Measurements from ENCODE around the gene HES2.
"Not testable (repeated sequence)": the region's sequence is repeated elsewhere in the genome, so short reads cannot be mapped to it uniquely, and the experiment has no call there.

The HES2 gene

DNA sequence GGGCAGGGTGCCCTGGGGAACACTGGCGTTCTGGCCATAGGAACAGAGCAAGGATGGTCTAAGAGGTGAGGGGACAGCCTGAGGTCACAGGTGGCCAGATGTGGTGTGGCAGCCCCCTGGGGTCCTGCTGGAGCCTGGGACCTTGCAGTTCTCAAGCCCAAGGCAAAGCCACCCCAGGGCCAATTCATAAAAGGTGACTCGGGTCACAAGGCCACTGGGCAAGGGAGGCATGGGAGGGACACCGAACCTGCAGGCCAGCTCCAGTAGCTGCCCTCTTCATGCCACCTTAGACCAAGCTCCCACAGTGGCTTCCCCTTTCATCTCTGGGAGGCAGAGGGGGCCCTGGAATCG lies 26.9 kb upstream of the HES2 start:
- H3K9me3 ChIP-seq (ENCODE audit: control insufficient read depth, low read length), result no peaks in the 10 kb centered on the region
- no peaks in the 10 kb centered on the region for H3K36me3 ChIP-seq (ENCODE audit: control insufficient read depth, insufficient read depth, low read length)
- no peak overlapping the region for H3K27ac ChIP-seq (ENCODE audit: insufficient read depth, low read length, poor library complexity, severe bottlenecking)
- H3K4me1 ChIP-seq (ENCODE audit: control insufficient read depth, insufficient read depth, low read length, poor library complexity, severe bottlenecking), result peaks cover 23% of the 10 kb centered on the region
- DNase-seq, result no peak
- H3K27me3 ChIP-seq (replicated peaks; ENCODE audit: control insufficient read depth, insufficient read depth, low read length, poor library complexity, severe bottlenecking), result peaks cover 19% of the 10 kb centered on the region
- peak overlapping the region; percentile 61 for H3K4me3 ChIP-seq (ENCODE audit: insufficient read depth, low read depth, low read length, poor library complexity, severe bottlenecking)

DNA sequence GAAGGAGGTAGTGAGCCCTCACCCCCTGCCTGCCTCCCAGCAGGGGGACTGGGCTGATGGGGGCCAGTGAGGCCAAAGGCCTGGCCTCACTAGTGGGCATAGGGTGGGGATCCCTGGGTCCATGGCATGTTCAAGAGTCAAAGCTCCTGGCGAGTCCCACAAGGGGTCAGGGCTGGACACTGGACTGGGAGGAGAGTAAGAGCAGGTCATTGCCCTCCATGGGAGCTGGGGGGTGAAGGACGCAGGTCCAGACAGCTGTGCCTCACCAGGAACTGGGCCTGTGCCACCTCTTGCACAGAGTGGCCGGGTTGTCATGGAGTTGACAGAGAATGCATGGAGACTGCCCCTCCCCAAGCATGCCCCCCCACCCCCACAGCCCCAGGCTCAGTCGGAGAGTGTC lies 26.2 kb upstream of the HES2 start:
- H3K4me3 ChIP-seq (ENCODE audit: insufficient read depth, low read depth, low read length, poor library complexity, severe bottlenecking); DNase-seq; H3K9me3 ChIP-seq (ENCODE audit: control insufficient read depth, low read length); H3K36me3 ChIP-seq (ENCODE audit: control insufficient read depth, insufficient read depth, low read length); H3K27ac ChIP-seq (ENCODE audit: insufficient read depth, low read length, poor library complexity, severe bottlenecking): not testable (repeated sequence)
- Histone ChIP-seq H3K4me1 (ENCODE audit: control insufficient read depth, insufficient read depth, low read length, poor library complexity, severe bottlenecking) (peaks cover 23% of the 10 kb centered on the region), H3K27me3 (replicated peaks; ENCODE audit: control insufficient read depth, insufficient read depth, low read length, poor library complexity, severe bottlenecking) (peaks cover 19% of the 10 kb centered on the region)

DNA sequence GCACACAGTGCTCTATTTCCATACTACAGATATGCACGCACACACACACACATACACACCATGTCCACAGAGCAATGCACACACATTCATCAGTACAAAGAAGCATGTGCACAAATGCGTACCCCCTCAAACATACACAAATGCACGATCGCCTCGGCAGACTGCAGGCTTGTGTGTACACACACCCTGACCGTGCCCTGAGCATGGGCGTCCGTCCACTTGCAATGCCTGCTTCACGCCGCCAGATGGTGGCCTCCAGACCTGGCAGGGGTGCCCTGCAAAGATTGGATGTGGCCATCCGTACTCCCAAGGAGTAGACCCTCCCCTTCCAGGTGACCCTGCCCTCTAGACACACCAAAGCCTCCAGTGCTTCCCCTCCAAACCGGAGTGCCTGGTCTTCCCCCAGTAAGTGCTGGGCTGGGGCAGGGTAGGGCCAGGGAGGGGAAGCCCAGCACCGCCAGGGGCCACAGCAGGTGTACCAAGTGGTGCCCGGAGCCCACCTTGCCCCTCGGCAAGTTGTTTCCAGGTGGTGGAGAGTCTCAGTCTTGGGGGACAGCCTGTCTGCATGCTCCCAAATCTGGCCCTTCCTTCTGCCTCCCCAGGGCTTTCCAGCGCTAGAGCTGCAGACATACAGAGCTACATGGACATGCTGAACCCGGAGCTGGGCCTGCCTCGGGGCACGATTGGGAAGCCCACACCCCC lies 25.5 kb upstream of the HES2 start:
- H3K9me3 ChIP-seq (ENCODE audit: control insufficient read depth, low read length), result no peaks in the 10 kb centered on the region
- H3K4me1 ChIP-seq (ENCODE audit: control insufficient read depth, insufficient read depth, low read length, poor library complexity, severe bottlenecking), result peaks cover 23% of the 10 kb centered on the region
- peaks cover 19% of the 10 kb centered on the region for H3K27me3 ChIP-seq (replicated peaks; ENCODE audit: control insufficient read depth, insufficient read depth, low read length, poor library complexity, severe bottlenecking)
- no peak overlapping the region for H3K27ac ChIP-seq (ENCODE audit: insufficient read depth, low read length, poor library complexity, severe bottlenecking)
- no peak for DNase-seq
- H3K36me3 ChIP-seq (ENCODE audit: control insufficient read depth, insufficient read depth, low read length), result no peaks in the 10 kb centered on the region
- H3K4me3 ChIP-seq (ENCODE audit: insufficient read depth, low read depth, low read length, poor library complexity, severe bottlenecking), result no peak overlapping the region

DNA sequence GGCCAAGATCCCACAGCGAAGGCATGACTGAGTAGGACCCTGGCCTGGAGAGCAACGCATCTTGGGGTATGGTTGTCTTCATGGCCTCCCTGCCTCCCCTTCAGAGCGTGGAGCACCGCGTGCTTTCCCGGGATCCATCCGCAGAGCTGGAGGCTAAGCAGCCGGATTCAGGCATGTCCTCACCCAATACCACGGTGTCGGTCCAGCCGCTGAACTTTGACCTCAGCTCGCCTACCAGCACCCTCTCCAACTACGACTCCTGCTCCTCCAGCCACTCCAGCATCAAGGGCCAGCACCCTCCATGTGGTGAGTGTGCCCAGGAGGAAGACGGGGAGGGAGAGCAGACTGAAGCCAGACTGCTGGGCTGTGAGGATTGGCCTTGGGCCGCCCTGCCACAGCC lies 24.7 kb upstream of the HES2 start:
- Histone ChIP-seq H3K4me3 (ENCODE audit: insufficient read depth, low read depth, low read length, poor library complexity, severe bottlenecking) (no peak overlapping the region), H3K27ac (ENCODE audit: insufficient read depth, low read length, poor library complexity, severe bottlenecking) (no peak overlapping the region), H3K36me3 (ENCODE audit: control insufficient read depth, insufficient read depth, low read length) (no peaks in the 10 kb centered on the region), H3K9me3 (ENCODE audit: control insufficient read depth, low read length) (no peaks in the 10 kb centered on the region), H3K27me3 (replicated peaks; ENCODE audit: control insufficient read depth, insufficient read depth, low read length, poor library complexity, severe bottlenecking) (peaks cover 19% of the 10 kb centered on the region), H3K4me1 (ENCODE audit: control insufficient read depth, insufficient read depth, low read length, poor library complexity, severe bottlenecking) (peaks cover 27% of the 10 kb centered on the region)
- DNase-seq, result no peak

GRCh38 chr1:6443339-6444115 lies 23.8 kb upstream of the HES2 start:
- Histone ChIP-seq H3K36me3 (ENCODE audit: control insufficient read depth, insufficient read depth, low read length) (no peaks in the 10 kb centered on the region), H3K27me3 (replicated peaks; ENCODE audit: control insufficient read depth, insufficient read depth, low read length, poor library complexity, severe bottlenecking) (peaks cover 19% of the 10 kb centered on the region), H3K9me3 (ENCODE audit: control insufficient read depth, low read length) (no peaks in the 10 kb centered on the region), H3K27ac (ENCODE audit: insufficient read depth, low read length, poor library complexity, severe bottlenecking) (no peak overlapping the region), H3K4me1 (ENCODE audit: control insufficient read depth, insufficient read depth, low read length, poor library complexity, severe bottlenecking) (peaks cover 27% of the 10 kb centered on the region), H3K4me3 (ENCODE audit: insufficient read depth, low read depth, low read length, poor library complexity, severe bottlenecking) (no peak overlapping the region)
- DNase-seq, result no peak

DNA sequence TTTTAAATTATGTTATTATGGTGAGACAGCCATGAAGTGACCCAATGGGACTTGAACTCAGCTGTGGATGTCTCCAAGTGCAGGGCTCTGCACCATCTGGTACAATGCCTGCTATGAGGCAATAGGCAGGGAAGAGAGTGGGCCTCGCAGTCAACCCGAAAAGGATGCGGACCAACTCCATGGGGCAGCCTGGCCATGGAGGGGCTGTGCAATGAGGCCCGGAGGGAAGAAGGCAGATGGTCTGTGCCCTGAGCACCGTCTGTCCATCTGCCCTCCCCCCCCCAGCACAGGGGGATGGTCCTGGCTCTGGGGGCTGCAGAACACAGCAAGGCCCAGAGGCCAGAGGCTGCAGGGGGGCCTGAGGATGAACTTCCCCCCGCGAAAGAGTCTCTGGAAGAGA lies 21.9 kb upstream of the HES2 start:
- no peak for DNase-seq
- Histone ChIP-seq H3K9me3 (ENCODE audit: control insufficient read depth, low read length) (no peaks in the 10 kb centered on the region), H3K4me3 (ENCODE audit: insufficient read depth, low read depth, low read length, poor library complexity, severe bottlenecking) (no peak overlapping the region), H3K4me1 (ENCODE audit: control insufficient read depth, insufficient read depth, low read length, poor library complexity, severe bottlenecking) (peaks cover 8% of the 10 kb centered on the region), H3K36me3 (ENCODE audit: control insufficient read depth, insufficient read depth, low read length) (no peaks in the 10 kb centered on the region), H3K27me3 (replicated peaks; ENCODE audit: control insufficient read depth, insufficient read depth, low read length, poor library complexity, severe bottlenecking) (no peaks in the 10 kb centered on the region), H3K27ac (ENCODE audit: insufficient read depth, low read length, poor library complexity, severe bottlenecking) (no peak overlapping the region)

DNA sequence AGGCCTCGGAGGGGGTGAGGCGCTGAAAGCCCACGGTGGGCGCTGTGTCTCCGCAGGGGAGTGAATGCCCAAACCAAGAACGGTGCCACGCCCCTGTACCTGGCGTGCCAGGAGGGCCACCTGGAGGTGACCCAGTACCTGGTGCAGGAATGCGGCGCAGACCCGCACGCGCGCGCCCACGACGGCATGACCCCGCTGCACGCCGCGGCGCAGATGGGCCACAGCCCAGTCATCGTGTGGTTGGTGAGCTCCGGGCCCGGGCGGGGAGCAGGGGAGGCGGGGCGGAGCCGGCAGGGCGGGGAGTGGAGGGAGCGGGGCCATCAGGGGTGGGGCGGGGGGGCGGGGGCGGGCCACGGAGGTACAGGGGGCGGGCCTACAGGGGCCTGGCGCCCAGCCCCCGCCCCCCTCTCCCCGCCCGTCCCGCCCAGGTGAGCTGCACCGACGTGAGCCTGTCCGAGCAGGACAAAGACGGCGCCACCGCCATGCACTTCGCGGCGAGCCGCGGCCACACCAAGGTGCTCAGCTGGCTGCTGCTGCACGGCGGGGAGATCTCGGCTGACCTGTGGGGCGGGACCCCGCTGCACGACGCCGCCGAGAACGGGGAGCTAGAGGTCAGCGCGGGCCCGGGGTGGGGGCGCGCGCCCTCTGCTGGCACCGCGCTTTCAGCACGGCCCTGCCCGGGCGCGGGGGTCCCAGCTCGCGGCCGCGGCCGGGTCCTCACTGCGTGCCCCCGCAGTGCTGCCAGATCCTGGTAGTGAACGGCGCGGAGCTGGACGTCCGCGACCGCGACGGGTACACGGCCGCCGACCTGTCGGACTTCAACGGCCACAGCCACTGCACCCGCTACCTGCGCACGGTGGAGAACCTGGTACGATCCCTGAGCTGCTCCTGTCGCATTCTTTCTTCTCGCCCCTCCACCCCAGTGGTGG lies 20.7 kb upstream of the HES2 start:
- Histone ChIP-seq H3K27ac (ENCODE audit: insufficient read depth, low read length, poor library complexity, severe bottlenecking) (no peak overlapping the region), H3K36me3 (ENCODE audit: control insufficient read depth, insufficient read depth, low read length) (no peaks in the 10 kb centered on the region), H3K4me1 (ENCODE audit: control insufficient read depth, insufficient read depth, low read length, poor library complexity, severe bottlenecking) (peaks cover 4% of the 10 kb centered on the region), H3K27me3 (replicated peaks; ENCODE audit: control insufficient read depth, insufficient read depth, low read length, poor library complexity, severe bottlenecking) (no peaks in the 10 kb centered on the region), H3K9me3 (ENCODE audit: control insufficient read depth, low read length) (no peaks in the 10 kb centered on the region), H3K4me3 (ENCODE audit: insufficient read depth, low read depth, low read length, poor library complexity, severe bottlenecking) (no peak overlapping the region)
- peak; percentile 66 to 78 (median 76) for DNase-seq

GRCh38 chr1:6438047-6438525 lies 18.4 kb upstream of the HES2 start:
- peak; percentile 51 to 67 (median 55) for DNase-seq
- no peaks in the 10 kb centered on the region for H3K9me3 ChIP-seq (ENCODE audit: control insufficient read depth, low read length)
- H3K27me3 ChIP-seq (replicated peaks; ENCODE audit: control insufficient read depth, insufficient read depth, low read length, poor library complexity, severe bottlenecking), result no peaks in the 10 kb centered on the region
- peaks cover 4% of the 10 kb centered on the region for H3K4me1 ChIP-seq (ENCODE audit: control insufficient read depth, insufficient read depth, low read length, poor library complexity, severe bottlenecking)
- H3K36me3 ChIP-seq (ENCODE audit: control insufficient read depth, insufficient read depth, low read length), result no peaks in the 10 kb centered on the region
- H3K27ac ChIP-seq (ENCODE audit: insufficient read depth, low read length, poor library complexity, severe bottlenecking), result no peak overlapping the region
- H3K4me3 ChIP-seq (ENCODE audit: insufficient read depth, low read depth, low read length, poor library complexity, severe bottlenecking), result no peak overlapping the region

GRCh38 chr1:6437012-6437700 lies 17.4 kb upstream of the HES2 start:
- H3K9me3 ChIP-seq (ENCODE audit: control insufficient read depth, low read length); H3K27me3 ChIP-seq (replicated peaks; ENCODE audit: control insufficient read depth, insufficient read depth, low read length, poor library complexity, severe bottlenecking); DNase-seq; H3K4me1 ChIP-seq (ENCODE audit: control insufficient read depth, insufficient read depth, low read length, poor library complexity, severe bottlenecking); H3K27ac ChIP-seq (ENCODE audit: insufficient read depth, low read length, poor library complexity, severe bottlenecking); H3K36me3 ChIP-seq (ENCODE audit: control insufficient read depth, insufficient read depth, low read length); H3K4me3 ChIP-seq (ENCODE audit: insufficient read depth, low read depth, low read length, poor library complexity, severe bottlenecking): not testable (repeated sequence)
